Measurements from ENCODE around the gene ZNF594. TPM values are rescaled to one million over a fixed set of nuclear protein-coding genes. Genes with fewer than 3 reads are reported as not detected.
"Not testable (repeated sequence)": the region's sequence is repeated elsewhere in the genome, so short reads cannot be mapped to it uniquely, and the experiment has no call there.

The ZNF594 gene
- total RNA-seq, 1 donor from 2014 or later, result 21.0 TPM

GRCh38 chr17:5179003-5179402 lies 12.7 kb downstream of the ZNF594 start:
- DNase-seq (ENCODE audit: low spot score in 2 of 2, unreplicated experiment in 2 of 2), result no peak
- Mint-ChIP-seq H3K27me3 (ENCODE audit: low read depth) (no peaks in the 10 kb centered on the region), H3K4me3 (no peak overlapping the region), H3K27ac (no peak overlapping the region), H3K9me3 (peaks cover 54% of the 10 kb centered on the region), H3K4me1 (no peaks in the 10 kb centered on the region), H3K36me3 (peaks cover 81% of the 10 kb centered on the region)
- TF ChIP-seq CTCF (IDR thresholded peaks at IDR 0.05; ENCODE audit: unreplicated experiment), result no peak

GRCh38 chr17:5175027-5175426 lies 16.6 kb downstream of the ZNF594 start:
- peaks cover 39% of the 10 kb centered on the region for H3K9me3 Mint-ChIP-seq
- peaks cover 56% of the 10 kb centered on the region for H3K36me3 Mint-ChIP-seq
- H3K27me3 Mint-ChIP-seq (ENCODE audit: low read depth); H3K27ac Mint-ChIP-seq; DNase-seq (ENCODE audit: low spot score in 2 of 2, unreplicated experiment in 2 of 2); H3K4me3 Mint-ChIP-seq; H3K4me1 Mint-ChIP-seq: not testable (repeated sequence)

GRCh38 chr17:5165791-5166564 lies 25.7 kb downstream of the ZNF594 start:
- H3K27ac Mint-ChIP-seq; H3K9me3 Mint-ChIP-seq; DNase-seq (ENCODE audit: low spot score in 2 of 2, unreplicated experiment in 2 of 2); H3K36me3 Mint-ChIP-seq; H3K4me3 Mint-ChIP-seq; H3K4me1 Mint-ChIP-seq: not testable (repeated sequence)
- H3K27me3 Mint-ChIP-seq (ENCODE audit: low read depth), result peaks cover 24% of the 10 kb centered on the region

GRCh38 chr17:5164436-5164835 lies 27.2 kb downstream of the ZNF594 start:
- TF ChIP-seq CTCF (IDR thresholded peaks at IDR 0.05; ENCODE audit: unreplicated experiment), result no peak
- H3K36me3 Mint-ChIP-seq, result no peaks in the 10 kb centered on the region
- no peak overlapping the region for H3K27ac Mint-ChIP-seq
- no peak overlapping the region for H3K4me3 Mint-ChIP-seq
- H3K9me3 Mint-ChIP-seq, result no peaks in the 10 kb centered on the region
- no peaks in the 10 kb centered on the region for H3K4me1 Mint-ChIP-seq
- DNase-seq (ENCODE audit: low spot score in 2 of 2, unreplicated experiment in 2 of 2), result no peak
- peaks cover 30% of the 10 kb centered on the region for H3K27me3 Mint-ChIP-seq (ENCODE audit: low read depth)

- not testable (repeated sequence) for H3K36me3 Mint-ChIP-seq; DNase-seq (ENCODE audit: low spot score in 2 of 2, unreplicated experiment in 2 of 2)
- H3K27me3 Mint-ChIP-seq (ENCODE audit: low read depth), result peaks cover 47% of the 10 kb centered on the region
Measured at GRCh38 chr17:5161793-5162192, 29.9 kb downstream of the ZNF594 start.

GRCh38 chr17:5160702-5161101 lies 31.0 kb downstream of the ZNF594 start:
- not testable (repeated sequence) for H3K4me3 Mint-ChIP-seq; H3K36me3 Mint-ChIP-seq; H3K4me1 Mint-ChIP-seq; H3K9me3 Mint-ChIP-seq; DNase-seq (ENCODE audit: low spot score in 2 of 2, unreplicated experiment in 2 of 2); H3K27ac Mint-ChIP-seq
- peaks cover 49% of the 10 kb centered on the region for H3K27me3 Mint-ChIP-seq (ENCODE audit: low read depth)

More at GRCh38 chr17:5161793-5162192, 29.9 kb downstream of the ZNF594 start:
- not testable (repeated sequence) for H3K4me3 Mint-ChIP-seq, H3K9me3 Mint-ChIP-seq, H3K4me1 Mint-ChIP-seq, H3K27ac Mint-ChIP-seq

- H3K36me3 Mint-ChIP-seq; H3K27ac Mint-ChIP-seq; DNase-seq (ENCODE audit: low spot score in 2 of 2, unreplicated experiment in 2 of 2); H3K4me3 Mint-ChIP-seq; H3K9me3 Mint-ChIP-seq; H3K4me1 Mint-ChIP-seq: not testable (repeated sequence)
- peaks cover 51% of the 10 kb centered on the region for H3K27me3 Mint-ChIP-seq (ENCODE audit: low read depth)
Measured at GRCh38 chr17:5146122-5146521, 45.5 kb downstream of the ZNF594 start.

GRCh38 chr17:5142877-5143276 lies 48.8 kb downstream of the ZNF594 start:
- not testable (repeated sequence) for H3K9me3 Mint-ChIP-seq; DNase-seq (ENCODE audit: low spot score in 2 of 2, unreplicated experiment in 2 of 2); H3K4me1 Mint-ChIP-seq; H3K27ac Mint-ChIP-seq; H3K4me3 Mint-ChIP-seq; H3K36me3 Mint-ChIP-seq
- H3K27me3 Mint-ChIP-seq (ENCODE audit: low read depth), result peaks cover 30% of the 10 kb centered on the region

GRCh38 chr17:5139458-5139732 lies 52.3 kb downstream of the ZNF594 start:
- H3K4me3 Mint-ChIP-seq, result no peak overlapping the region
- peaks cover 8% of the 10 kb centered on the region for H3K27me3 Mint-ChIP-seq (ENCODE audit: low read depth)
- H3K27ac Mint-ChIP-seq, result no peak overlapping the region
- no peak for DNase-seq (ENCODE audit: low spot score in 2 of 2, unreplicated experiment in 2 of 2)
- no peak for TF ChIP-seq CTCF (IDR thresholded peaks at IDR 0.05; ENCODE audit: unreplicated experiment)
- H3K36me3 Mint-ChIP-seq, result no peaks in the 10 kb centered on the region
- no peaks in the 10 kb centered on the region for H3K4me1 Mint-ChIP-seq
- H3K9me3 Mint-ChIP-seq, result no peaks in the 10 kb centered on the region
